OCI-LY1 (cell line): ENCODE results near the gene AGAP1.

ENCODE experiments used
- EZH2 ChIP-seq: fragments of 200-600 bp; sonication (generic), shearing (Covaris generic); IDR thresholded peaks from 2 replicates; pipeline ENCODE4 v1.8.0; 2017; ENCODE audit warnings: borderline replicate concordance, mixed run types, mild to moderate bottlenecking, antibody characterized with exemption, low read length, moderate library complexity, mixed read lengths
- TF ChIP-seq, protein P1 (sequence below): fragments of 200-600 bp; sonication (generic), shearing (Covaris generic); IDR thresholded peaks from 2 replicates; pipeline ENCODE4 v1.5.1; 2017; ENCODE audit warnings: mild to moderate bottlenecking, antibody characterized with exemption, low read length, moderate library complexity, mixed read lengths

DNA sequence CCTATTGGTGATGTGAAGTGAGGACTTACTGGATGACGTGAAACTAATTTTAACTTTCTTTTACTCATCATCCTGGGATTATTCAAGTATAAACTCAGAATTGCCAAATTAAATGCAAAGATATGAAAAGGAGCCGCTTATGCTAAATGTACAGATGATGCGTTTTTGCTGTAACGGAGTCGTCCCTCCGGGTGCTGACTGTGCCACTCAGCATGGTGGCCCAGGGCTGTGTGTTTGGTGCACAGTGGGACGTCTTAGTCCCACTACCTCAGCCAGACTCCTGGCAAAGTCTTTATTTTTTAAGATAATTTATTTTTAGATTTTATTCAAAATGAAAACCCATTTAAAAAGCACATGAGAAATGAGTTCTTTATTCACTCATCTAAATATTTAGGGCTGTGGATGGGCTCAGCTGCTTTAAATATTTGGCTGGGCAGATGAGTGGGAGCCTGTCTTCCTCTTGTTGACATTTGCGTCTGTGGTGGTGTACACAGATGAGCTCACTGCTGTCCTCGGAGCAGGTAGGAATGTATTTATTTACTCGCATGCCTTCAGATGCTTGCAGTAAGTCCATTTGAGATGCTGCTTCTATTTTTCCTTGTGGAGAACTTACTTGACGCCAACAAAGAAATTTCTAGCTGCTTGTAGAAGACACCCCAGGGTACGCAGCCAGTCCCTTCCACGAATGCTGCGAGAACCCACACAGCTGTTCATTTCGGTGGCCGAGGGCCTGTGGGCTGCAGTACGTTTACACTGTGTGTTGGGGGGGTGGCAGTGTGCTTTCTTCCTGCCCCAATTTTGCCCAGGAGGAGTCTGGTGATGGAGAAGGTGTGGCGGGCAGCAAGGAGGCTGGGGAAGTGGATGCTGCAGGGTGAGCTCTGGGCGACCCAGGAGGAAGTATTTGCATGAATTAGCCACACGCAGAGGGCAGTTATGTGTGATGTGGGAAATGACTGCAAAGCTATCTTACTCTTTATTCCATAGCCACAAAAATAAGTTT lies 105.0 kb downstream of the AGAP1 start:
- TF ChIP-seq, protein P1, sequence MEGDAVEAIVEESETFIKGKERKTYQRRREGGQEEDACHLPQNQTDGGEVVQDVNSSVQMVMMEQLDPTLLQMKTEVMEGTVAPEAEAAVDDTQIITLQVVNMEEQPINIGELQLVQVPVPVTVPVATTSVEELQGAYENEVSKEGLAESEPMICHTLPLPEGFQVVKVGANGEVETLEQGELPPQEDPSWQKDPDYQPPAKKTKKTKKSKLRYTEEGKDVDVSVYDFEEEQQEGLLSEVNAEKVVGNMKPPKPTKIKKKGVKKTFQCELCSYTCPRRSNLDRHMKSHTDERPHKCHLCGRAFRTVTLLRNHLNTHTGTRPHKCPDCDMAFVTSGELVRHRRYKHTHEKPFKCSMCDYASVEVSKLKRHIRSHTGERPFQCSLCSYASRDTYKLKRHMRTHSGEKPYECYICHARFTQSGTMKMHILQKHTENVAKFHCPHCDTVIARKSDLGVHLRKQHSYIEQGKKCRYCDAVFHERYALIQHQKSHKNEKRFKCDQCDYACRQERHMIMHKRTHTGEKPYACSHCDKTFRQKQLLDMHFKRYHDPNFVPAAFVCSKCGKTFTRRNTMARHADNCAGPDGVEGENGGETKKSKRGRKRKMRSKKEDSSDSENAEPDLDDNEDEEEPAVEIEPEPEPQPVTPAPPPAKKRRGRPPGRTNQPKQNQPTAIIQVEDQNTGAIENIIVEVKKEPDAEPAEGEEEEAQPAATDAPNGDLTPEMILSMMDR: no peak
- TF ChIP-seq EZH2: no peak
